Upper lobe of left lung (tissue), 6 donors: ENCODE results near the gene CCDC171. TPM values are rescaled to one million over a fixed set of nuclear protein-coding genes. Genes with fewer than 3 reads are reported as not detected.

Experiments used
- ATAC-seq, 2 donors: fragments of 200-7000 bp; cut with Tn5 transposase; one replicate each; pipeline ENCODE4 v1.9.1; 2022; ENCODE audit warnings: mild to moderate bottlenecking in 2 of 2, moderate library complexity in 2 of 2; ENCODE audit not compliant: low FRiP score in 2 of 2
- DNase-seq, 2 donors: peaks; one replicate each; pipeline ENCODE4 v3.0.0-alpha.2; 2019 to 2020
- H3K27ac ChIP-seq, 4 donors: fragments of 200-600 bp; sonication (generic); one replicate each; pipeline ENCODE4 v1.5.1; 2016 to 2019
- H3K27me3 ChIP-seq, 4 donors: fragments of 200-600 bp; sonication (generic); one replicate each; pipeline ENCODE4 v1.5.1; 2017 to 2019
- H3K36me3 ChIP-seq, 4 donors: fragments of 200-600 bp; sonication (generic); one replicate each; pipeline ENCODE4 v1.5.1; 2016 to 2019
- H3K4me1 ChIP-seq, 4 donors: fragments of 200-600 bp; sonication (generic); one replicate each; pipeline ENCODE4 v1.5.1; 2018 to 2019
- H3K4me3 ChIP-seq, 4 donors: fragments of 200-600 bp; sonication (generic); one replicate each; pipeline ENCODE4 v1.5.1; 2017 to 2019; ENCODE audit warnings: mild to moderate bottlenecking in 2 of 4, moderate library complexity in 1 of 4
- H3K9me3 ChIP-seq, 4 donors: fragments of 200-600 bp; sonication (generic); one replicate each; pipeline ENCODE4 v1.5.1; 2018 to 2019
- CTCF ChIP-seq, 6 experiments: fragments of 450-650 bp in 4 of 6; fragments of 200-600 bp in 2 of 6; sonication (generic) in 2 of 6; IDR thresholded peaks; one replicate each; pipeline ENCODE4 v1.5.1; 2016 to 2019; ENCODE audit warnings: antibody characterized with exemption in 6 of 6
- EP300 ChIP-seq, 4 donors: sonication (generic); formaldehyde crosslinking; IDR thresholded peaks; one replicate each; pipeline ENCODE4 v1.5.1; 2017; ENCODE audit warnings: antibody characterized with exemption in 4 of 4, control low read depth in 2 of 4
- POLR2A ChIP-seq, 4 donors: fragments of 450-650 bp; IDR thresholded peaks; one replicate each; pipeline ENCODE4 v1.5.1; 2016 to 2017; ENCODE audit warnings: antibody characterized with exemption in 4 of 4, mild to moderate bottlenecking in 2 of 4
- POLR2AphosphoS5 ChIP-seq, 2 donors: sonication (generic); formaldehyde crosslinking; IDR thresholded peaks; one replicate each; pipeline ENCODE4 v1.5.1; 2017; ENCODE audit warnings: antibody characterized with exemption in 2 of 2
- WGBS, 2 donors: methylation state at CpG; one replicate each; pipeline ENCODE4 v1.1.5; 2017 to 2018; 5-methylcytosine and 5-hydroxymethylcytosine counted together
- total RNA-seq, 6 donors: library from RNA; depleted of rRNA in 4 of 6; stranded (reverse); fragments of >200 nt in 4 of 6; gene quantifications; one replicate each; pipeline versions ENCODE4 v1.1.0 to v1.2.1, GENCODE V29; 2016 to 2021
- donor health status: DM: no; HTN: no; CAD: no; lungs with moderate emphysema.
- donor health status: DM: no; HTN: yes; CAD: no; lungs with severe emphysema.

CCDC171 gene
- total RNA-seq, 6 donors from 2014 or later = 2.4 to 16.8 (median 6.6) TPM

- Histone ChIP-seq H3K4me1 (no peaks in the 10 kb centered on the region), H3K27ac (no peak overlapping the region), H3K27me3 (no peaks in the 10 kb centered on the region), H3K4me3 (no peak overlapping the region), H3K36me3 (no peaks in the 10 kb centered on the region), H3K9me3 (no peaks in the 10 kb centered on the region)
- no peak for ATAC-seq
- 57 to 64% methylated on average over 3 of the region's 3 CpGs for WGBS, 2 donors
- no peak for DNase-seq
- TF ChIP-seq POLR2AphosphoS5 (IDR thresholded peaks at IDR 0.05) = no peak
- no peak for TF ChIP-seq EP300 (IDR thresholded peaks at IDR 0.05)
- no peak for TF ChIP-seq CTCF (IDR thresholded peaks at IDR 0.05)
- no peak for TF ChIP-seq POLR2A (IDR thresholded peaks at IDR 0.05)
Measured at GRCh38 chr9:15961217-15961616, 408.4 kb downstream of the CCDC171 start.

GRCh38 chr9:15965246-15965745, 412.5 kb downstream of the CCDC171 start:
- ATAC-seq = no peak
- TF ChIP-seq CTCF (IDR thresholded peaks at IDR 0.05) = no peak
- TF ChIP-seq EP300 (IDR thresholded peaks at IDR 0.05) = no peak
- no peak for TF ChIP-seq POLR2A (IDR thresholded peaks at IDR 0.05)
- no peak for TF ChIP-seq POLR2AphosphoS5 (IDR thresholded peaks at IDR 0.05)
- Histone ChIP-seq H3K36me3 (no peaks in the 10 kb centered on the region), H3K4me3 (no peak overlapping the region), H3K27me3 (no peaks in the 10 kb centered on the region), H3K4me1 (no peaks in the 10 kb centered on the region), H3K27ac (no peak overlapping the region), H3K9me3 (no peaks in the 10 kb centered on the region)
- DNase-seq = no peak
- 91 to 92% methylated on average over 2 of the region's 2 CpGs for WGBS, 2 donors

GRCh38 chr9:15966471-15966870, 413.6 kb downstream of the CCDC171 start:
- TF ChIP-seq EP300 (IDR thresholded peaks at IDR 0.05) (no peak), POLR2AphosphoS5 (IDR thresholded peaks at IDR 0.05) (no peak), CTCF (IDR thresholded peaks at IDR 0.05) (no peak), POLR2A (IDR thresholded peaks at IDR 0.05) (no peak)
- Histone ChIP-seq H3K27ac (no peak overlapping the region), H3K4me1 (no peaks in the 10 kb centered on the region), H3K4me3 (no peak overlapping the region), H3K36me3 (no peaks in the 10 kb centered on the region), H3K27me3 (no peaks in the 10 kb centered on the region), H3K9me3 (no peaks in the 10 kb centered on the region)
- ATAC-seq (no peak), DNase-seq (no peak)
- WGBS, 2 donors = 78 to 85% methylated on average over 1 of the region's 1 CpG

GRCh38 chr9:15967068-15967467, 414.2 kb downstream of the CCDC171 start:
- Histone ChIP-seq H3K9me3 (no peaks in the 10 kb centered on the region), H3K4me1 (no peaks in the 10 kb centered on the region), H3K27ac (no peak overlapping the region), H3K4me3 (no peak overlapping the region), H3K27me3 (no peaks in the 10 kb centered on the region), H3K36me3 (no peaks in the 10 kb centered on the region)
- ATAC-seq (no peak), DNase-seq (no peak)
- 55 to 69% methylated on average over 3 of the region's 3 CpGs for WGBS, 2 donors
- TF ChIP-seq CTCF (IDR thresholded peaks at IDR 0.05) = no peak
- no peak for TF ChIP-seq POLR2A (IDR thresholded peaks at IDR 0.05)
- no peak for TF ChIP-seq EP300 (IDR thresholded peaks at IDR 0.05)
- no peak for TF ChIP-seq POLR2AphosphoS5 (IDR thresholded peaks at IDR 0.05)

- no peak for TF ChIP-seq CTCF (IDR thresholded peaks at IDR 0.05)
- TF ChIP-seq POLR2AphosphoS5 (IDR thresholded peaks at IDR 0.05) = no peak
- no peak for TF ChIP-seq POLR2A (IDR thresholded peaks at IDR 0.05)
- TF ChIP-seq EP300 (IDR thresholded peaks at IDR 0.05) = no peak
- Histone ChIP-seq H3K4me1 (no peaks in the 10 kb centered on the region), H3K9me3 (no peaks in the 10 kb centered on the region), H3K27me3 (no peaks in the 10 kb centered on the region), H3K4me3 (no peak overlapping the region), H3K36me3 (no peaks in the 10 kb centered on the region), H3K27ac (no peak overlapping the region)
- ATAC-seq = no peak
- 71 to 84% methylated on average over 4 of the region's 4 CpGs for WGBS, 2 donors
- no peak for DNase-seq
Measured at GRCh38 chr9:15972760-15973159, 419.9 kb downstream of the CCDC171 start.
